ENCODE results near the gene CFAP65.

Gene CFAP65

GRCh38 chr2:219082332-219082958, 41.1 kb upstream of the CFAP65 start:
- DNase-seq, result no peak
- Histone ChIP-seq H3K27ac (ENCODE audit: low read depth, low read length) (no peak overlapping the region), H4K8ac (ENCODE audit: low read depth, low read length) (no peak overlapping the region), H2BK5ac (ENCODE audit: low read depth, low read length, poor library complexity) (no peak overlapping the region), H4K91ac (ENCODE audit: low read depth, low read length) (no peak overlapping the region), H3K4me1 (ENCODE audit: control insufficient read depth in 1 of 2, insufficient read depth in 2 of 2, low read length in 2 of 2) (no peaks in the 10 kb centered on the region), H4K12ac (ENCODE audit: low read depth, low read length) (no peak overlapping the region), H3K9ac (ENCODE audit: low read length) (no peak overlapping the region), H3K79me1 (ENCODE audit: low read length) (no peaks in the 10 kb centered on the region), H3K4ac (ENCODE audit: low read depth, low read length) (no peak overlapping the region), H2BK120ac (ENCODE audit: insufficient read depth, low read length, poor library complexity) (no peak overlapping the region), H3K18ac (ENCODE audit: low read length) (no peak overlapping the region), H3K79me2 (ENCODE audit: control insufficient read depth, insufficient read depth, low read length, poor library complexity) (no peaks in the 10 kb centered on the region), H2AK5ac (ENCODE audit: low read length) (no peak overlapping the region), H3K14ac (ENCODE audit: low read length) (no peak overlapping the region), H3K4me3 (ENCODE audit: low read depth, low read length) (no peak overlapping the region), H3K27me3 (ENCODE audit: insufficient read depth, low read length) (no peaks in the 10 kb centered on the region), H3K23ac (ENCODE audit: low read length) (no peak overlapping the region), H3K9me3 (ENCODE audit: insufficient read depth, low read depth, low read length) (peaks cover under 1% of the 10 kb centered on the region), H3K36me3 (ENCODE audit: control insufficient read depth in 1 of 2, insufficient read depth in 2 of 2, low read length in 2 of 2) (no peaks in the 10 kb centered on the region), H2AFZ (ENCODE audit: insufficient read depth, low read length, poor library complexity) (no peak overlapping the region), H3K4me2 (ENCODE audit: low read length) (no peak overlapping the region), H2BK12ac (ENCODE audit: low read length) (no peak overlapping the region)
- no CpG with 5 or more reads among the region's 5 CpGs for WGBS (ENCODE audit: extremely low coverage, insufficient coverage, insufficient read length)

- Histone ChIP-seq H3K27me3 (ENCODE audit: insufficient read depth, low read length) (no peaks in the 10 kb centered on the region), H3K14ac (ENCODE audit: low read length) (no peak overlapping the region), H3K79me2 (ENCODE audit: control insufficient read depth, insufficient read depth, low read length, poor library complexity) (no peaks in the 10 kb centered on the region), H2AFZ (ENCODE audit: insufficient read depth, low read length, poor library complexity) (no peak overlapping the region), H3K79me1 (ENCODE audit: low read length) (no peaks in the 10 kb centered on the region), H3K4ac (ENCODE audit: low read depth, low read length) (no peak overlapping the region), H3K4me1 (ENCODE audit: control insufficient read depth in 1 of 2, insufficient read depth in 2 of 2, low read length in 2 of 2) (no peaks in the 10 kb centered on the region), H3K36me3 (ENCODE audit: control insufficient read depth in 1 of 2, insufficient read depth in 2 of 2, low read length in 2 of 2) (peaks cover 0 to under 1% of the 10 kb centered on the region in 2 experiments), H3K18ac (ENCODE audit: low read length) (no peak overlapping the region), H2AK5ac (ENCODE audit: low read length) (no peak overlapping the region), H3K9me3 (ENCODE audit: insufficient read depth, low read depth, low read length) (no peaks in the 10 kb centered on the region), H2BK120ac (ENCODE audit: insufficient read depth, low read length, poor library complexity) (no peak overlapping the region), H4K91ac (ENCODE audit: low read depth, low read length) (no peak overlapping the region), H3K4me2 (ENCODE audit: low read length) (no peak overlapping the region), H2BK12ac (ENCODE audit: low read length) (no peak overlapping the region), H3K9ac (ENCODE audit: low read length) (no peak overlapping the region), H3K23ac (ENCODE audit: low read length) (no peak overlapping the region), H4K8ac (ENCODE audit: low read depth, low read length) (no peak overlapping the region), H2BK5ac (ENCODE audit: low read depth, low read length, poor library complexity) (no peak overlapping the region), H3K4me3 (ENCODE audit: low read depth, low read length) (no peak overlapping the region), H4K12ac (ENCODE audit: low read depth, low read length) (no peak overlapping the region), H3K27ac (ENCODE audit: low read depth, low read length) (no peak overlapping the region)
- DNase-seq, result no peak
Observed at GRCh38 chr2:219081701-219082331, 40.5 kb upstream of the CFAP65 start.

DNA sequence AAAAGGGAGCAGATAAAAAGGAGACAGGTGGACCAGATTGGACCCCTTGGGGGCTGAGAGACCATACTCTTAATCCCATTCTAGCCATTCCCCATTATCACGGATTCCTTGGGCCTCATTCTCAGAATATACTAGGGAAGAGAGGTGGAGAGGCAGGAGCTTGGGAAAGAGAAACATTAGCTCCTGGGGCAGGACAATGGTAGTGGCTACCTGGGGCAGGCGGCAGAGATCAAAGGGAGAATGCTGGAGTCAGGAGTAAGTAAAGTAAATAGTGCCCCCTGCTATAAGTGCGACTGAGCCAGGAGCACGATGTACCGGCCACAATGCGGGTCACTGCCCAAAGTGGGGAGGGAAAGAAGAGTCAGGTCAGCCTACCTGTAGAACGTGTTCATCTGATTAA, 39.8 kb upstream of the CFAP65 start:
- no peak overlapping the region for H3K4me2 ChIP-seq (ENCODE audit: low read length)
- no CpG with 5 or more reads among the region's 7 CpGs for WGBS (ENCODE audit: extremely low coverage, insufficient coverage, insufficient read length)
- H3K79me1 ChIP-seq (ENCODE audit: low read length), result no peaks in the 10 kb centered on the region
- H3K14ac ChIP-seq (ENCODE audit: low read length), result no peak overlapping the region
- H3K9me3 ChIP-seq (ENCODE audit: insufficient read depth, low read depth, low read length), result no peaks in the 10 kb centered on the region
- H3K79me2 ChIP-seq (ENCODE audit: control insufficient read depth, insufficient read depth, low read length, poor library complexity), result no peaks in the 10 kb centered on the region
- H2BK120ac ChIP-seq (ENCODE audit: insufficient read depth, low read length, poor library complexity), result no peak overlapping the region
- no peak overlapping the region for H3K9ac ChIP-seq (ENCODE audit: low read length)
- no peak overlapping the region for H2BK5ac ChIP-seq (ENCODE audit: low read depth, low read length, poor library complexity)
- H3K36me3 ChIP-seq (ENCODE audit: control insufficient read depth in 1 of 2, insufficient read depth in 2 of 2, low read length in 2 of 2), result peaks cover 0 to 3% of the 10 kb centered on the region in 2 experiments
- H3K4me3 ChIP-seq (ENCODE audit: low read depth, low read length), result no peak overlapping the region
- H4K8ac ChIP-seq (ENCODE audit: low read depth, low read length), result no peak overlapping the region
- H3K27me3 ChIP-seq (ENCODE audit: insufficient read depth, low read length), result no peaks in the 10 kb centered on the region
- no peak overlapping the region for H4K12ac ChIP-seq (ENCODE audit: low read depth, low read length)
- H3K18ac ChIP-seq (ENCODE audit: low read length), result no peak overlapping the region
- no peak overlapping the region for H2BK12ac ChIP-seq (ENCODE audit: low read length)
- H2AK5ac ChIP-seq (ENCODE audit: low read length), result no peak overlapping the region
- no peak overlapping the region for H3K27ac ChIP-seq (ENCODE audit: low read depth, low read length)
- H3K4me1 ChIP-seq (ENCODE audit: control insufficient read depth in 1 of 2, insufficient read depth in 2 of 2, low read length in 2 of 2), result no peaks in the 10 kb centered on the region
- H3K23ac ChIP-seq (ENCODE audit: low read length), result no peak overlapping the region
- DNase-seq, result no peak
- no peak overlapping the region for H2AFZ ChIP-seq (ENCODE audit: insufficient read depth, low read length, poor library complexity)
- no peak overlapping the region for H4K91ac ChIP-seq (ENCODE audit: low read depth, low read length)
- H3K4ac ChIP-seq (ENCODE audit: low read depth, low read length), result no peak overlapping the region

GRCh38 chr2:219079417-219079816, 38.1 kb upstream of the CFAP65 start:
- no peaks in the 10 kb centered on the region for H3K4me1 ChIP-seq (ENCODE audit: control insufficient read depth in 1 of 2, insufficient read depth in 2 of 2, low read length in 2 of 2)
- no peaks in the 10 kb centered on the region for H3K79me1 ChIP-seq (ENCODE audit: low read length)
- H3K23ac ChIP-seq (ENCODE audit: low read length), result no peak overlapping the region
- H4K8ac ChIP-seq (ENCODE audit: low read depth, low read length), result no peak overlapping the region
- no peak overlapping the region for H3K4me2 ChIP-seq (ENCODE audit: low read length)
- no peak overlapping the region for H3K9ac ChIP-seq (ENCODE audit: low read length)
- H4K12ac ChIP-seq (ENCODE audit: low read depth, low read length), result no peak overlapping the region
- H3K27me3 ChIP-seq (ENCODE audit: insufficient read depth, low read length), result no peaks in the 10 kb centered on the region
- no peak for DNase-seq
- no peak overlapping the region for H3K18ac ChIP-seq (ENCODE audit: low read length)
- H2BK120ac ChIP-seq (ENCODE audit: insufficient read depth, low read length, poor library complexity), result no peak overlapping the region
- H2BK5ac ChIP-seq (ENCODE audit: low read depth, low read length, poor library complexity), result no peak overlapping the region
- no peak overlapping the region for H3K14ac ChIP-seq (ENCODE audit: low read length)
- no peak overlapping the region for H4K91ac ChIP-seq (ENCODE audit: low read depth, low read length)
- H3K36me3 ChIP-seq (ENCODE audit: control insufficient read depth in 1 of 2, insufficient read depth in 2 of 2, low read length in 2 of 2), result peaks cover 0 to 3% of the 10 kb centered on the region in 2 experiments
- no CpG with 5 or more reads among the region's 2 CpGs for WGBS (ENCODE audit: extremely low coverage, insufficient coverage, insufficient read length)
- no peaks in the 10 kb centered on the region for H3K79me2 ChIP-seq (ENCODE audit: control insufficient read depth, insufficient read depth, low read length, poor library complexity)
- no peak overlapping the region for H3K4ac ChIP-seq (ENCODE audit: low read depth, low read length)
- no peaks in the 10 kb centered on the region for H3K9me3 ChIP-seq (ENCODE audit: insufficient read depth, low read depth, low read length)
- H2AK5ac ChIP-seq (ENCODE audit: low read length), result no peak overlapping the region
- no peak overlapping the region for H2AFZ ChIP-seq (ENCODE audit: insufficient read depth, low read length, poor library complexity)
- no peak overlapping the region for H3K4me3 ChIP-seq (ENCODE audit: low read depth, low read length)
- no peak overlapping the region for H3K27ac ChIP-seq (ENCODE audit: low read depth, low read length)
- H2BK12ac ChIP-seq (ENCODE audit: low read length), result no peak overlapping the region

Measured in trophoblast cell (in vitro differentiated cells and primary cell).